ENCODE results near the gene SNRNP27.
"Not testable (repeated sequence)": the region's sequence is repeated elsewhere in the genome, so short reads cannot be mapped to it uniquely, and the experiment has no call there.

SNRNP27 gene

GRCh38 chr2:69946351-69947324 lies 52.9 kb downstream of the SNRNP27 start:
- peak; percentile 75 for DNase-seq (ENCODE audit: low read depth)

GRCh38 chr2:69947325-69947931 lies 53.7 kb downstream of the SNRNP27 start:
- no peak for DNase-seq (ENCODE audit: low read depth)

- no peak for DNase-seq (ENCODE audit: low read depth)
Observed at GRCh38 chr2:69948032-69948962, 54.5 kb downstream of the SNRNP27 start.

- no peak for DNase-seq (ENCODE audit: low read depth)
Observed at GRCh38 chr2:69948963-69949645, 55.3 kb downstream of the SNRNP27 start.

GRCh38 chr2:69950241-69950640 lies 56.5 kb downstream of the SNRNP27 start:
- DNase-seq (ENCODE audit: low read depth) = peak; percentile 11

GRCh38 chr2:69950671-69951070 lies 56.9 kb downstream of the SNRNP27 start:
- DNase-seq (ENCODE audit: low read depth) = not testable (repeated sequence)

- DNase-seq (ENCODE audit: low read depth) = no peak
Observed at GRCh38 chr2:69952336-69953115, 58.8 kb downstream of the SNRNP27 start.

GRCh38 chr2:69954084-69954483 lies 60.3 kb downstream of the SNRNP27 start:
- DNase-seq (ENCODE audit: low read depth) = no peak
